ENCODE measurements around the gene NRSN2.
A peak's percentile ranks its signal among the peaks of the same experiment; 100 is the strongest.
"Not testable (repeated sequence)": the region's sequence is repeated elsewhere in the genome, so short reads cannot be mapped to it uniquely, and the experiment has no call there.

NRSN2 gene

DNA sequence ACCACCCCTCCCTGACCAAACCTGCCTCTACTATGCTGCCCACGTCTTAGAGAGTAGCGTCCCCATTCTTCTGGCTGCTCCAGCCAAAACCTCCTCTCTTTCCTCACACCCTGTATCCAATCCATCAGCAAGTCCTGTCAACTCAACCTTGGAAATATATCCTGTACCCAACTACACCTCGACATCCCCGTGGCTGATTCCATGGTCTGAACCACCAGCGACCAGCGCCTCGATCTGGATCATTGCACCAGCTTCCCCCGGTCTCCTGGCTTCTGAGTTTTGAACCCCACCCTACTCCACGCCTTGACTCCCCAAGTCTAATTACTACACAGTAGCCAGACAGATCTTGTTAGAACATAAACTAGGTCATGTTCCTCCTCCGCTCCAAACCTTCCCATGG lies 9.8 kb downstream of the NRSN2 start:
- no peak for DNase-seq

DNA sequence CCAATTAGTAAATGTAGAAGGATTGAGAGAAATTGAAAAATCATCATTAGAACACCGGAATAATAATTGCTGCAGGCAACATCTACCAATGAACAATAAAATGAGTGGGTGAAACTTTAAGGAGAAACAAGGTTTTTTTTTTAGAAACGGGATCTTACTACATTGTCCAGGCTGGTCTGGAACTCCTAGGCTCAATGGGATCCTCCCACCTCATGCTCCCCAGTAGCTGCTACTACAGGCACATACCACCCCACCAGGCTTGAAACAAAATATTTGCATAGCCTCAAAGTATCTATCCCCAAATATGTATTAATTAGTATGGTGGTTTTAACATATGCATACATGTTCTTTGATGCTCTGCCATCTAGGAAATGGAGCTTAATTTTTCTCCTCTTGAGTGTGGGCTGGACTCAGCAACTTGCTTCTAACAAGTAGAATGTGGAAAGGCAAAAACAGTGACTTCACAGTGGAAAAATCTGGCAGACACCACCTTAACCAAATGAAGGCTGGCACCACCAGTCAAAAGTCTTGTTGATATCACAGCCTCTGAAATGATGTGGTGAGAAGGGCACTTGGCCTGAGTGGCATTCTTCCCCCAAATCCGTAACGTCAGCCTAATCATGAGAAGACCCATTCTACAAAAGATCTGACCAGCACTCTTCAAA lies 12.1 kb downstream of the NRSN2 start:
- DNase-seq = no peak

DNA sequence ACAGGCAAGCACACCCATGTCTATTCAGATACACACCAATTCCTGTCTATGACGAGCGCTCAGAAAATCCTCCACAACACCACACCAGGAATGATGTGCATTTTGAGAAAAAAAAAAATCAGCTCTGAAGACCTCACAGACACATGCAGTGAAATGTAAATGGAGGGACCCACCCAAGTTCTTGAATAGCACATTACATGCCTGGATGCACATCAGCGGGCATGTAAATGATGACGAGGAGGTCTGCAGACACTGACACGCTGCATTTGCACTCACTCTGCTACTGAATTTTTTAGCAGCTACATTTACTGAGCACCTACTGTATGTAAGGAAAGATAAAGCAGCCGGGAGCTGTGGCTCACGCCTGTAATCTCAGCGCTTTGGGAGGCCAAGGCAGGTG lies 14.7 kb downstream of the NRSN2 start:
- DNase-seq = peak in 1 of 2 experiments; percentile 43

DNA sequence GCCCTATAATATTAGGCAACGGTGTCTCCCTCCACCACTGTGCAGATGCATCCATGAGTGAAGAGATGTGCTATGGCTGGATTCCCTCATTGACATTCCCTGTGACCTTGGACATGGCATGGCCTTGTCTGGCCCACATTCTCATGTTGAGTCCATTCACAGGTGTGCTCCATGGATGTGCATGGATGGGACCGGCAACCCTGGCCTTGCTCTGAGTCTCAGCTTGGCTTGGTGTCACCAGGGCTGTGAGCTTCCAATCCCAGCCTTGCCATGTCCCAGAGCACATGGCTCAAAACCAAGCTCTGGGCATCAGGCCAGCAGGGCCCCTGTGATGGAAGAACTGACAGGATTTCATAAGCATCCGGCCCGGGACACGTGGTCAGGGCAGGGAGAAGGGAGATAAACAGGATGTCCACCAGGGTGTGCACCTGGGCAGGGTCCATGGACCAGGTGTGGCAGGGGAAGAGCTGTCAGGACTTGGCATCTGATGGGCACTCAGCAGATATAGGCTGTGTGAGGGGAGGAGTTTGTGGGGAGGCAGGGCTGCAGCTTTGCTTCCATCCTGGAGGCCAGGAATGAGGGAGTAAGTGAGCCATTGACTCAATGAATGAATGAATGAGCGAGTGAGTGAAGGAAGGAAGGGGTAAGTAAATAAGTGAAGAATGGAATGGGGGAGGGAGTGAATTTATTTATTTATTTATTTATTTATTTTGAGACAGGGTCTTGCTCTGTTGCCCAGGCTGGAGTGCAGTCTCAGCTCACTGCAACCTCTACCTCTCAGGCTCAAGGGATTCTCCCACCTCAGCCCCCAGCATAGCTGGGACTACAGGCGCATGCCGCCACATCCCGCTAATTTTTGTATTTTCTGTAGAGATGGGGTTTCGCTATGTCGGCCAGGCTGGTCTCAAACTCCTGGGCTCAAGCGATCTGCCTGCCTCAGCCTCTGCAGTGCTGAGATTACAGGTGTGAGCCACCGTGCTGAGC lies 15.7 kb downstream of the NRSN2 start:
- peak; percentile 22 to 77 for DNase-seq

DNA sequence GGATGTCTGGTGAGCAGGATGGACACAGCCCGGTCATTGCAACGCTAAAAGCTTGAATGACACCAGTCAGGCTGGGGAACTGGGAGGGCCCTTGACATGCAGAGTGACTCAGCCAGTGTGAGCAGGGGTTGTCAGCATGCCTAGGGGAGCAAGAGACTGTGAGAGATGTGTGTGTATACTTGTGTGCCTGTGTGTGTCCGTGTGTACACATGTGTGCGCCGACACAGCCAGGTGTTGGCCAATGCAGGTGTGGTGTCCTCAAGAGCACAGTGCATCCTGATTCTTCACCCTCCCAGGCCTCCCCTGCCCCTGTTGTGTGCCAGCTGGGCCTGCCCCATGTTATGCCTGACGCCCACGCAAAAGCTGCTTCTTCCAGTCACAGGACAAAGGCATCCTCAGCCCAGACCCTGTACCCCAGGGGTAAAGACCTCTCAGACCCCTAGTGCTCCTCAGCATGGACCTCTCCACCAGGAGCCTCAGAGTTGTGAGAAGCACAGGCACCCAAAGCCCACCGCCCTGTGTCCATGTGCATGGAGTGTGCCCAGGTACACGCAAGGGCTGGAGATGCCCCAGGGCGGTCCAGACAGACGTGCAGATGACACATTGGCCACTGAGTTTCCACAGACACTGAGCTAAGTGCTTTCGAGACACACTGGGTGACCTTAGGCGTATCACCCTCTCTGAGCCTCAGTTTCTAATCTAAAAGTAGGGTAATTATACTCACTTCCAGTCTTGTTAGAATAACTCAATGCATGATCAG lies 16.6 kb downstream of the NRSN2 start:
- no peak for DNase-seq

DNA sequence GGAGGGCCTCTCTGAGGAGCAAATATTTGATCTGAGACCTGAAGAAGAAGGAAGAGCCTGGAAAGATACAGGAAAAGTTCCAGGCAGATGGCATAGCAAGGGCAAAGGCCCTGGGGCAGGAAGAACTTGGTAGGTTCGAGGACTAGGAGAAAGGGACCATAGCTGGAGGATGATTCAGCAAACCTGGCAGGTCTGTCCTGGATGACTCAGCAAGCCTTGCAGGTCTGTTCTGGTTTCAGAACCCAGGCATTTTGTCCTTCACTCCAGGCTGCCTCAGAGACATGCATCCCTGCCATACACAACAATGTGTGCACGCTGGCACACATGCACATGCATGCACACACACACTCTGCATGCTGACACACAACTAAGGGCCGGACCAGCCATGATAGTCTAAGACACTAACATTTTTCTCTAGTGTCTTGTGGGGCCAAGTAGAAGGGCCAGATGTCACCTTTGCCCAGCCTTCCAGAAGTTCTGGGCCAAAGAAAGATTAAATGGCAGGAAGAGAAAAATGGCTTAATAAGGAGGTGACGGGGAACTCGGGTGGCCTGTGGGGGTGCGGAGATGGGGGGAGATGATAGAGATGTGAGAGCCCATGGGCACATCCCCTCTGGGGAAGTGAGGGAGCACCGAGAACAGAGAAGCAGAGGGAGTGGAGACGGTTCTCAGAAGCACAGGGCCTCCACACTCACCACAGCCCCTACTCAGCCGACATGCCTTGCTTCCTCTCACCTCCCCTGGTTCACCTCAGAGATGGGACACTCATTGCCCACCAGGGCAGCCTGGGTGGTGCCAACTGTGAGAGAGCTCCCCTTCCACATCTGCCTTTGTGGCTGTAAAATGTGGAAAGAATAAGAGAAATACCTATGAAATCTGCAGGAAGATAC lies 18.2 kb downstream of the NRSN2 start:
- no peak for DNase-seq

DNA sequence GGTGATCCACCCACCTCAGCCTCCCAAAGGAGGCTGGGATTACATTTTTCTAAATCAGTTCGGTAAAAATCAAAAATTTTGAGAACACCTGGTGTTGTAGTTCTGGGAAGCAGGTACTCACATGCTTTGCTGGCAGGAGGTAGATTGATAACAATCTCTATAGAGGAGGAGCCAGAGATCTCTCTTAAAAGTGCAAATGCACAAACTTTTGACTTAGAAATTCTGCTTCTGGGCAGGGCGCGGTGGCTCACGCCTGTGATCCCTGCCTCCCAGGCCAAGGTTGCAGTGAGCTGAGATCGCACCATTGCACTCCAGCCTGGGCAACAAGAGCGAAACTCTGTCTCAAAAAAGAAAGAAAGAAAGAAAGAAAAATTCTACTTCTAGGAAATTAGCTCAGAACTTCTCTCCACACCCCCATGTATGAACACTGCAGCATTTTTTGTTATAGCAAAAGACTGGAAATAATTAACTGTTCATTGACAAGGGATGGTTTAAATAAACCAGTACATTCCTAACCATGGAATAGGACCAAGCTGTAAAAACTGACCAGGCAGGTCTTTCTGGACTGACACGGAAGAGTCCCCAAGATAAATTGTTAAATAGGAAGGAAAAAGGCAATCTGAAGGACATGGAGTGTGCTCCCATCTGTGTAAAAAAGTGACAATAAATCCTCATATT lies 19.3 kb downstream of the NRSN2 start:
- DNase-seq = no peak

DNA sequence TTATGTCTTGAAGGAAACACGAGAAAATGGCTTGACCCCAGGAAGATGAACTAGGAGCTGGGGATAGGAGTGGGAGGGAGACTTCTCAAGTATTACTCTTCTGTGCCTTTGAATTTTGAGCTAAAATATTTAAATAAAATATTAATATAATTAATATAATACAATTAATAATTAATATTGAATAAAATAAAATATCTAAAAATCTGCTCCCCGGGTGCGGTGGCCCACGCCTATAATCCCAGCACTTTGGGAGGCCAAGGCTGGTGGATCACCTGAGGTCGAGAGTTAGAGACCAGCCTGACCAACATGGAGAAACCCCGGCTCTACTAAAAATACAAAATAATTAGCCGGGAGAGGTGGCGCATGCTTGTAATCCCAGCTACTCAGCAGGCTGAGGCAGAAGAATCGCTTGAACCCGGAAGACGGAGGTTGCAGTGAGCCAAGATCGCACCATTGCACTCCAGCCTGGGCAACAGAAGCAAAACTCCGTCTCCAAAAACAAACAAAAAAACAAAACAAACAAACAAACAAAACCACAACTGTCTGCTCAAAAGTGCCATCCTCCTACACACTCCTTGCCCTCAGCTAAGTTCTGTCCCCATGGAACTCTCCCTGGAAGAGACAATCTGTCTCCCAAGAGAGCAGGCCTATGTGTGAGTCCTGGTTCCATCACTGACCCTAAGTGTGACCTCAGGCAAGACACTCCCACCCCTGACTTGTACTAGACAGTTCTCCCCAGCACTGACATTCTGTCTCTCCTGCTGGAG lies 20.0 kb downstream of the NRSN2 start:
- DNase-seq = no peak

DNA sequence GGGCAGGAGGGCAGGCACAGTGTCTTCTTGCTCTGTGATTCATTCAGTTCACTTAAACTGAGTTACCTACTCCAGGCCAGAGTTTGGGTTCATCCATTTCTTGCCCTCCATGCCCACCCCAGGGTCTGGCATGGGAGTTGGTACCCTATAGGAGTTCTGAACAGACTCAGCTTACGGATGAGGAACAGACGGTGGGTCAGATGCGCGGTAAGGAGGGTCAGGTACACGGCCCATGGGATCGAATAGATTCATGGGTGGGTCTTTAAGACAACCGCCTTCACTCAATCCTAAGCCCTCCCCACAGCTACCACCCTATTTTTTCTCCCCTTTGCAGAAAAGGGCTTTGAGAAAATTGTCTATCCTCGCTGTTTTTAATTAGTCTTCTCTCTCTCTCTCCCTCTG lies 20.6 kb downstream of the NRSN2 start:
- DNase-seq = no peak

DNA sequence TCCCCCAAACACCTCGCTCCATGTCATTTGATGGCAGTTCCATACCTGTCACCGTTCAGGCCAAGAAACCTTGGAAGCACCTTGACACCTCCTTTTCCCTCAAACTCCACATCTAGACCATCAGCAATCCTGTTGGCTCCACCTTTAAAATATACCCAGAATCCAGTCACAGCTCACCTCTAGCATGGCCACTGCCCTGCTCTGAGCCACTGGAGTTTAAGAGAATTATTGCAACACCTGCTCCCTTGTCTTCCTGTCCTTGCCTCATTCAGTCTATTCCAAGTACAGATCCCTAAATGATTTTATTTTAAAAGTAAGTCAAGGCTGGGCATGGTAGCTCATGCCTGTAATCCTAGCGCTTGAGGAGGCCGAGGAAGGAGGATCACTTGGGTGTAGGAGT lies 22.0 kb downstream of the NRSN2 start:
- no peak for DNase-seq

DNA sequence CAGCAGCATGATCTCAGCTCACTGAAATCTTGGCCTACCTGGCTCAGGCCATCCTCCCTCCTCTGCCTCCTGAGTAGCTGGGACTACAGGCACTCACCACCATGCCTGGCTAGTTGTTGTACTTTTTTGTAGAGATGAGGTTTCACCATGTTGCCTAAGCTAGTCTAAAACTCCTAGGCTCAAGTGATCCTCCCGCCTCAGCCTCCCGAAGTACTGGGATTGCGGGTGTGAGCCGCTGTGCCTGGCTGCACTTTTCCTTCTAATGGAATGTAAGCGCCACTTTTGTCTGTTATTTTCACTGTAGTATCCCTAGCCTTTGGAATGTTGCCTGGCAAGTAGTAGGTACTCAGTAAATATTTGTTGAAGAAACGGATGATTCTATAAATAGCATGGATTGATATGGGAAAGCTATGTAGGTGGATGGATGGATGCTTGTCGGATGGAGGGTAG lies 23.3 kb downstream of the NRSN2 start:
- DNase-seq = no peak

DNA sequence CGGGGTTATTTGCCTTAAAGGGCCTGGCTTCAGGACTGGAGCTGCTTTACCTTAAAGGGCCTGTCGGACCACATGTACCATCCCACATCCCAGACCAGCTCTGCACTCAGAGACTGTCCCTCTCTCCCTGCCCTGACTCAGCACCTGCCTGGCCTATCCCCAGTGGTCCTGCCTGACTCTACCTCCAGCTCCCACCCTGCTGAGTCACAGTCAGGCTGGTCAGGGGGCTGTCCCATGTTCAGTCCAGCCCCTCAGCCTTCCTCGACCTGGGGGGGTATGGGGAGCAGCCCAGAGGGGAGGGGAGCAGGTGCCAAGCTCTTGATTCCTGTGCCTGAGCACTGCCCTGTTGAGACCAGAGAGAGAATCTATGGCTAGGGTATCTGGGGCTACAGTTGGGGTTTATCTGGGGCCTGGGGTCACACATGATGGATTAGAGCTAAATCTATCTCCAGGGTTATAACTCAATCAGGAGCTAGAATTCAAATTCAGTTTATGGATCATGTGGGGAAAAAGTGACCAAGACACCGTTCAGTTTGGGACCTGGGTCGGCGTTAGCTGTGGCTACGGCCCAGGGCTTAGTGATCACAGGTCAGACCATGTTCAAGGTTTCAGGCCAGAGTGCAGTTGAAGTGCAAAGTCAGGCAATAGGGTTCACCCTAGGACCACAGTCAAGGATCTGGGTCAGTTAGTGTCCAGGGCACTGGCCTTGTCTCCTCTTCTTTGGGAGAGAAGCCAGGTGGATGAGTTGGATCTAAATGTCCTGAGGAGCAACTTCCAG lies 24.3 kb downstream of the NRSN2 start:
- DNase-seq = no peak

DNA sequence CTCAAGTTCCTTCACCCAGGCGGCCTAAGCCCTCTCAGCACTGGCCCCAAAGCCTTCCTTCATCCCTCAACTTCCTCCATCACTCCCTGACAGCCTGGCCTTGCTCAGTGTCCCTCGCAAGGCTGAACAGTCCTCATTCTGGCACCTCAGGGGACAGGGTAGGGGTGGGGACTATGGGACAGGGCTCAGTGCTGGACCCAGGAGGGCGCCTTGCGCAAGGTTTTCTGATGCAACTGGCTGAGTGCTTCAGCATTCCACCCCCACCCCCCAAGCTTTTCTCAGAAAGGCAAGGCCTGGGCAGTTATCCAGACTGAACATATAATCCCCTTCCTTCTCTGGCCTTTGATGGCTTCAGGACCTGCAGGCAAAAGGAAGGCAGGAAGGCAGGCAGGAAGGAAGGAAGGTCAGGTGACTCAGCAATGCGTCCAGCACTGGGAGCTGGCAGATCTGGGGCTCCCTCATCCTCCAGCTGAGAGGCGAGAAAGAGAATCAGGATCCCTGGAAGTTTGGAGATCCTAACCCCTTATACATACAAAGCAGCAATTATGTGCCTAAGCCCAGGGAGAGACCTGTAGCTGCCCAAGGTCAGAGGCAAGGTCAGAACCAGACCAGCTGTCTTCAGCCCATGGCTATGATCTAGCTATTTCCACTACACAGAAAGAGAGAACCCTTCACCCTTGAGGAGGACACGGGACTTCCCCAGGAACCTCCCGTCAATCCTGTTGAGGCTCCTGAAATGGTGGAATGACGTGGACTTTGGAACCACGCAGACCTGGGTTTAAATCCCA lies 25.0 kb downstream of the NRSN2 start:
- DNase-seq = no peak

DNA sequence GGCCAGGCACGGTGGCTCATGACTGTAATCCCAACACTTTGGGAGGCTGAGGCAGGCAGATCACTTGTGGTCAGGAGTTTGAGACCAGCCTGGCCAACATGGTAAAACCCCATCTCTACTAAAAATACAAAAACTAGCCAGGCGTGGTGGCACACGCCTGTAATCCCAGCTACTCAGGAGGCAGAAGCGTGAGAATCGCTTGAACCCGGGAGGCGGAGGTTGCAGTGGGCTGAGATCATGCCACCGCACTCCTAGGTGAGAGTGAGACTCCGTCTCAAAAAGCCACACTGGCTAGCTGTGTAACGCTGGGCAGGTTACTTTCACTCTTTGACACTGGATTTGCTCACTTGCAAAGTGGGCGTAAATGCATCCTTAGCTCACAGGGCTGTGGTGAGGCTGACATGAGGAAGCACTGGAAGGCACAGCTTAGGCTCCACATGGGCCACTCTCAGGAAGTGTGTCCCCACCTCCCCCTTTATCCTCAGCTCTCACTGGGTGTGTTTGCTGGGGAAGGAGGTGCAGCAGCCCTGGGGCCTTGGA lies 25.7 kb downstream of the NRSN2 start:
- DNase-seq = not testable (repeated sequence)

DNA sequence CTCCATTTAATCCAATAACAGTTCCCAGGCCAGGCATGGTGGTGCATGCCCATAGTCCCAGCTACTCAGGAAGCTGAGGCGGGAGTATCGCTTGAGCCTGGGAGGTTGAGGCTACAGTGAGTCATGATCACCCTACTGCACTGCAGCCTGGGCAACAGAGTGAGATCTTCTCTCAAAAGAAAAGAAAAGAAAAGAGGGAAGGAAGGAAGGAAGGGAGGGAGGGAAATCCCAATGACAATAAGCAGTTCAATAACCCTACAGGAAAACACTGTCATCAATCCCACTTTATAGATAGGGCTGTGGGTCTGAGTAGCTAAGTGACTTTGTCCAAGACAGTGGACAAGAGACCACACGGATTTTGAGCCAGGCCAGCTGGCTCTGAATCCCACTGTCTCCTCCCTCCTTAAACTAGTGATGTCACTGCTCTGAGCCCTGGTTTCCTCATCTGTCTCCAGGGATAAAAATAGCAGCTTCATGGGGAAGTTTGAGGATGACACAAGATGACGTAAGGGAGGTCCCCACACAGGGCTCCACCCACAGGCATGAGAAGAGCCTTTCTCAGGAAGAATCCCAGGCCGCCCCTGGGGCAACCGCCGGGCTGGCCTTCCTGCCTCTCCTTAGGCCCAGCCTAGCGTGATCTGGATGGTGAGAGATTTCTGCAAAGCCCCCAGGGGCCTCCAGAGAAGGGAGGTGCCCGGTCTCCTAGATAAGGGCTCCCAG lies 26.4 kb downstream of the NRSN2 start:
- no peak for DNase-seq

DNA sequence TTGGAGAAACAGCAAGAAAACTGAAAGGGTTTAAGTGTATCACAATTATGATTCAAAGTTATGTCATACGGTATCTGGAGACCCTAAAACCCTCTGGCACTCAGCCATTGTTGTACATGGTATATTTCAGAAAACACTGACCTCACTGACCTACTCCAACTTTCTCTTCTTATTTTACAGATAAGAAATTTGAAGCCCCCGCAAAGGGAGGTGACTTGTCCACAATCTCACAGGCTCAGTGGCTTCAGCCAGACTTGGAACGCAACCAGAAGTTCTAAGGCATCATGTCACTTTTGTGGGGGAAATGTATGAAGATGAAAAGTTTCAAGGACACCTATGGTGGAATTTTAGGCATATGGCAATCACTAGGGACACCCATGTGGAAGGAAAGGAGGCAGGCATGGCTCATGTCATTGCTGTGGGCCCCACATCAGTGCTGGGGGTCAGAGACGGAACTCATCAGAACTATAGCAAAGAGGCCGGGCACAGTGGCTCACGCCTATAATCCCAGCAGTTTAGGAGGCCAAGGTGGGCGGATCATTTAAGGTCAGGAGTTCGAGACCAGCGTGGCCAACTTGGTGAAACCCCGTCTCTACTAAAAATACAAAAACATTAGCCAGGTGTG lies 28.5 kb downstream of the NRSN2 start:
- no peak for DNase-seq

DNA sequence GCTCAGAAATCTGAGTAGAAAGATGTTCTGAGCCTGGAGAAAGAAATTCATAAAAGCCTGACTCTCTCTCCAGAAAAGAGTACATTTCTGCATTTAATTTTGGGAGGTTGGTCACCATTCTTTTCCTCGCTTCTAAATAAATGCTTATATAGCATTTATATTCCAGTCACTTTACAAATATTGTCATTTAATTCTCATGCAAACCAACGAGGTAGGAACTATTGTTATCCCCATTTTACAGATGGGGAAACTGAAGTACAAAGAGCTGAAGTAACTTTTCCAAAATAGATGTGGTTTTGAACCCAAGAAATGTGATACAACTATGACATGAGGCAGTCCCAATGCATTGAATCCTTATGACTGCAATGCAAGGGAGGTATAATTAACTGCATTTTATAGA lies 29.2 kb downstream of the NRSN2 start:
- no peak for DNase-seq

DNA sequence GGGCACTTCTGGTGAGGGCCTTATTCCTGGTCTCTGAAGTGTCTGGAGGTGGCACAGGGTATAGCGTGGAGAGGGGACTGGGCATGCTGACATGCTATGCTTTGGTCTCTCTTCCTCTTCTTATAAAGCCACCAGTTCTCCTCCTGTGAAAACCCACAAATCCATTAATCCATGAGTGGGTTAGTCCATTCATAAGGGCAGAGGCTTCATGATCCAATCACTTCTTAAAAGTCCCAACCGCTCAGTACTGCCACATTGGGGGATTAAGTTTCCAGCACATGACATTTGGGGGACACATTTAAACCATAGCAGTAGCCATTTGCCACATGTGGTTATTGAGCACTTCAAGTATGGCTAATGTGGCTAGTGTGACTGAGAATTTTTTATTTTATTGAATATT lies 29.8 kb downstream of the NRSN2 start:
- DNase-seq = no peak
